SH-SY5Y (cell line): ENCODE data around the gene MAP2K2.

Source experiments
- GATA2 ChIP-seq: IDR thresholded peaks from 2 replicates; pipeline ENCODE4 v1.6.1; 2011; ENCODE audit warnings: mild to moderate bottlenecking, low read depth, low read length
- GATA3 ChIP-seq: IDR thresholded peaks from 2 replicates; pipeline ENCODE4 v1.6.1; 2011; ENCODE audit warnings: low read depth, mild to moderate bottlenecking, low read length, moderate library complexity

DNA sequence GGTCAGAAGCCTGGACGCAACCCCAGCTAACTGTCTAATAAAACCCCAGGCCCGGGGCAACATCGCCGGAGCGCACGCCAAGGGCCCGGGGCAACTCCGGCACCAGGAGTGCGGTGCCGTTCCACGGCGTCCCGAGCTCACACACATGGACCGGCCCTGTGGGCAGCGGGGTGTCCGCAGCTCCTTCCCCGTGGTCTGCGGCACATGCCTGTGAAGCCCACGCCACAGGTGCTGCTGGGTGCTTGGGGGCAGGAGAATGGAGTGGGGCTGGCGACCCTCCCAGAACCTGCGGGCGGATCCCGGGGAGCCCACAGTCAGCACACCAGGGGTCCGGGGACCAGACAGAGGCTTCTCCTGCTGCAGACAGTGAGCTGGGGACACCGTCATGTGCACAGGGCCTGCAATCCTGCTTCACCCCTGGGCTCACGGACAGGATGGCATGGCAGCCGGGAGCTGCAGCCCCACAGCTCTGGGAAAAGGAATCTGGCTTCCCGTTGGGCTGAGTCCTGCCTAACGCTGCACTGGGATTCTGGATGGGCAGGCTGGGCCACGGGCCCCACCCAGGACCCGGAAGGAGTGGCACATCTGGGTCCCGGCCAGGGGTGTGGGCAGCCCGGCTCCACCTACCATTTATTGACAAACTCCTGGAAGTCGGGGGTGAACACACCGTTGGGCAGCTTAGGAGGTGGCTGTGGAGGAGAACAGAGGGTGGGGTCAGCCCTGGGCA is 29.0 kb downstream of the MAP2K2 start:
- TF ChIP-seq GATA2, result no peak
- no peak for TF ChIP-seq GATA3
